Fibroblast of mammary gland (primary cell): ENCODE data around the gene RHBDL1.
A peak's percentile ranks its signal among the peaks of the same experiment; 100 is the strongest.

Experiments
- DNase-seq: peaks from one replicate; pipeline ENCODE4 v3.0.0-alpha.2; 2010; ENCODE audit warnings: low read depth
- H3K4me3 ChIP-seq: 2 replicates; pipeline ENCODE4 v1.5.1; 2011; ENCODE audit warnings: low read depth, mild to moderate bottlenecking, low read length, moderate library complexity; ENCODE audit not compliant: control insufficient read depth
- TF ChIP-seq, protein P1 (sequence below): conservative IDR thresholded peaks from 2 replicates; pipeline ENCODE4 v1.5.1; 2011; ENCODE audit warnings: low read depth, low read length, inconsistent platforms; ENCODE audit not compliant: control insufficient read depth, insufficient read depth

The RHBDL1 gene

DNA sequence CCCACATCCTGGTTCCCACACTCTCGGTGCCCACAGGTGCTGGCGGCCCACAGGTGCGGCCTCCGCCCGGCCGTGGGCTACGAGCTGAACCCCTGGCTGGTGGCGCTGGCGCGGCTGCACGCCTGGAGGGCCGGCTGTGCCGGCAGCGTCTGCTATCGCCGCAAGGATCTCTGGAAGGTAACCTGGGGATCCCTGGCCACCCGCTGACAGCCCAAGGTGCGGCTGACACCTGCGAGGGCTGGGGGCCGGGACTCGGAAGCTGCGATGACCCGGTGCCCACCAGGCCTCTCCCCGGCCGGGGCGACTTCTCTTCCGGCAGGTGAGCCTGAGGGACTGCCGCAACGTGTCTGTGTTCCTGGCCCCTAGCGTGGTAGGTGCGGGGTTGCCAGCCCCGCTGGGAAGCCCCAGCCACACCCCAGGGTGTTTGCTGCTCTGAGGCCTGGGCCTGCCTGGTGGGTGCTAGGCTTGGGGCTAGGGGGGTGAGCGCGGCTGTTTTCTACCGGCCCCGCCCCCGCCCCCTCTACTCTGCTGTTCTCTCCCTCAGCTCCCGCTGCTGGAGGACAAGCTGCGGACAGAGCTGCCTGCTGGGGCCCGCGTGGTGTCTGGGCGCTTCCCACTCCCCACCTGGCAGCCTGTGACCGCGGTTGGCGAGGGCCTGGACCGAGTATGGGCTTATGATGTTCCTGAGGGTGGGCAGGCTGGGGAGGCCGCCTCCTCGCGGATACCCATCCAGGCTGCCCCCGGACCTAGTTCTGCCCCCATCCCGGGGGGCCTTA lies 46.5 kb downstream of the RHBDL1 start:
- no peak for DNase-seq
- peak overlapping the region; percentile 28 for H3K4me3 ChIP-seq

GRCh38 chr16:722835-723633 lies 47.6 kb downstream of the RHBDL1 start:
- H3K4me3 ChIP-seq, result no peak overlapping the region
- TF ChIP-seq, protein P1, sequence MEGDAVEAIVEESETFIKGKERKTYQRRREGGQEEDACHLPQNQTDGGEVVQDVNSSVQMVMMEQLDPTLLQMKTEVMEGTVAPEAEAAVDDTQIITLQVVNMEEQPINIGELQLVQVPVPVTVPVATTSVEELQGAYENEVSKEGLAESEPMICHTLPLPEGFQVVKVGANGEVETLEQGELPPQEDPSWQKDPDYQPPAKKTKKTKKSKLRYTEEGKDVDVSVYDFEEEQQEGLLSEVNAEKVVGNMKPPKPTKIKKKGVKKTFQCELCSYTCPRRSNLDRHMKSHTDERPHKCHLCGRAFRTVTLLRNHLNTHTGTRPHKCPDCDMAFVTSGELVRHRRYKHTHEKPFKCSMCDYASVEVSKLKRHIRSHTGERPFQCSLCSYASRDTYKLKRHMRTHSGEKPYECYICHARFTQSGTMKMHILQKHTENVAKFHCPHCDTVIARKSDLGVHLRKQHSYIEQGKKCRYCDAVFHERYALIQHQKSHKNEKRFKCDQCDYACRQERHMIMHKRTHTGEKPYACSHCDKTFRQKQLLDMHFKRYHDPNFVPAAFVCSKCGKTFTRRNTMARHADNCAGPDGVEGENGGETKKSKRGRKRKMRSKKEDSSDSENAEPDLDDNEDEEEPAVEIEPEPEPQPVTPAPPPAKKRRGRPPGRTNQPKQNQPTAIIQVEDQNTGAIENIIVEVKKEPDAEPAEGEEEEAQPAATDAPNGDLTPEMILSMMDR, result no peak
- no peak for DNase-seq

More for the DNA sequence above, 46.5 kb downstream of the RHBDL1 start:
- TF ChIP-seq, protein P1, result no peak

GRCh38 chr16:723695-724094 lies 48.2 kb downstream of the RHBDL1 start:
- DNase-seq, result no peak
- TF ChIP-seq, protein P1, result no peak
- no peak overlapping the region for H3K4me3 ChIP-seq

- DNase-seq, result no peak
- TF ChIP-seq, protein P1, result no peak
- H3K4me3 ChIP-seq, result no peak overlapping the region
These were observed 48.9 kb downstream of the RHBDL1 start for GRCh38 chr16:724188-725040.

- TF ChIP-seq, protein P1, result no peak
- H3K4me3 ChIP-seq, result no peak overlapping the region
- no peak for DNase-seq
These were observed 49.5 kb downstream of the RHBDL1 start for GRCh38 chr16:725041-725376.

- TF ChIP-seq, protein P1, result no peak
- DNase-seq, result no peak
- H3K4me3 ChIP-seq, result no peak overlapping the region
These were observed 50.2 kb downstream of the RHBDL1 start for GRCh38 chr16:725463-726187.
